Large intestine (tissue), 3 donors: ENCODE results near the gene ITSN2. TPM values are rescaled to one million over a fixed set of nuclear protein-coding genes. Genes with fewer than 3 reads are reported as not detected.

Source experiments
- DNase-seq, 2 donors: peaks; one replicate each; pipeline versions ENCODE4 v3.0.0 to v3.0.0-alpha.2; 2013
- H3K27ac ChIP-seq: one replicate; pipeline ENCODE4 v1.5.1; 2013; ENCODE audit warnings: low read length
- H3K27me3 ChIP-seq: 2 replicates; pipeline ENCODE4 v1.6.1; 2013; ENCODE audit warnings: low read length; ENCODE audit not compliant: control insufficient read depth, insufficient read depth
- H3K36me3 ChIP-seq: 2 replicates; pipeline ENCODE4 v1.6.1; 2013; ENCODE audit warnings: low read length; ENCODE audit not compliant: control insufficient read depth, insufficient read depth
- H3K4me1 ChIP-seq: one replicate; pipeline ENCODE4 v1.6.1; 2013; ENCODE audit warnings: low read length; ENCODE audit not compliant: control insufficient read depth, insufficient read depth
- H3K4me3 ChIP-seq: one replicate; pipeline ENCODE4 v1.5.1; 2013; ENCODE audit warnings: low read length
- H3K9me3 ChIP-seq: one replicate; pipeline ENCODE4 v1.6.1; 2013; ENCODE audit warnings: mild to moderate bottlenecking, low read depth, low read length, moderate library complexity; ENCODE audit not compliant: control insufficient read depth
- WGBS: methylation state at CpG from one replicate; pipeline ENCODE4 v1.1.5; 2013; ENCODE audit warnings: low lambda C conversion rate; ENCODE audit not compliant: insufficient coverage; 5-methylcytosine and 5-hydroxymethylcytosine counted together
- polyA plus RNA-seq: library from polyadenylated mRNA; unstranded; fragments of 120-200 nt; gene quantifications from one replicate; pipeline ENCODE4 v1.2.1, GENCODE V29; 2013

The ITSN2 gene
- polyA plus RNA-seq, 1 donor = 36.7 TPM

DNA sequence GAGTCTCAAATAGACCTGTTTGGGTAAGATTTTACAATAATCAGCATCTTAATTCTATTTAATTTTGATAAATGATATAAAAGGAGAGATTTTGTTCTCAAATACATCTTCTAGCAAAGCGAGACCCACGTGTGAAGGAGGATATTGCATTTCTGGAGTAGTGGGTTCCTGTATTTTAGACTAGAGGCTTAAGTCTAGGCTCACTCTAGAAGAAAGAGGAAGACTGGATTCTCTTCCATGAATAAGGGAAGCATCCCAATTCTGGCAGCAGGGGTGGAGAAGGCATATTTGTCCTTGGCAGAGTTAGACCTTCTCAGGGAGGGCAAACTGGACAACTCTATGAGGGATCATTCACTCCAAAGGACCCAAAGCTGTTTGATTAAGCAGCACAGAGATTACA lies 196.7 kb downstream of the ITSN2 start:
- WGBS = 93% methylated on average over 2 of the region's 2 CpGs
- DNase-seq = no peak
- H3K4me3 ChIP-seq = no peak overlapping the region
- H3K27ac ChIP-seq = no peak overlapping the region
- H3K9me3 ChIP-seq = no peaks in the 10 kb centered on the region
- no peaks in the 10 kb centered on the region for H3K4me1 ChIP-seq
- H3K27me3 ChIP-seq = no peaks in the 10 kb centered on the region
- no peaks in the 10 kb centered on the region for H3K36me3 ChIP-seq

GRCh38 chr2:24163186-24163585 lies 197.2 kb downstream of the ITSN2 start:
- Histone ChIP-seq H3K9me3 (no peaks in the 10 kb centered on the region), H3K4me1 (no peaks in the 10 kb centered on the region), H3K27ac (no peak overlapping the region), H3K27me3 (no peaks in the 10 kb centered on the region), H3K36me3 (no peaks in the 10 kb centered on the region), H3K4me3 (no peak overlapping the region)
- WGBS = no CpG with 5 or more reads among the region's 3 CpGs
- DNase-seq = no peak

GRCh38 chr2:24162494-24162893 lies 197.8 kb downstream of the ITSN2 start:
- Histone ChIP-seq H3K4me3 (no peak overlapping the region), H3K4me1 (no peaks in the 10 kb centered on the region), H3K27me3 (no peaks in the 10 kb centered on the region), H3K27ac (no peak overlapping the region), H3K9me3 (no peaks in the 10 kb centered on the region), H3K36me3 (no peaks in the 10 kb centered on the region)
- WGBS = no CpG with 5 or more reads among the region's 1 CpG
- DNase-seq = no peak

- H3K36me3 ChIP-seq = no peaks in the 10 kb centered on the region
- no peaks in the 10 kb centered on the region for H3K27me3 ChIP-seq
- no peaks in the 10 kb centered on the region for H3K9me3 ChIP-seq
- H3K4me3 ChIP-seq = no peak overlapping the region
- no peak for DNase-seq
- H3K4me1 ChIP-seq = no peaks in the 10 kb centered on the region
- H3K27ac ChIP-seq = no peak overlapping the region
Measured at GRCh38 chr2:24160761-24161160, 199.6 kb downstream of the ITSN2 start.

DNA sequence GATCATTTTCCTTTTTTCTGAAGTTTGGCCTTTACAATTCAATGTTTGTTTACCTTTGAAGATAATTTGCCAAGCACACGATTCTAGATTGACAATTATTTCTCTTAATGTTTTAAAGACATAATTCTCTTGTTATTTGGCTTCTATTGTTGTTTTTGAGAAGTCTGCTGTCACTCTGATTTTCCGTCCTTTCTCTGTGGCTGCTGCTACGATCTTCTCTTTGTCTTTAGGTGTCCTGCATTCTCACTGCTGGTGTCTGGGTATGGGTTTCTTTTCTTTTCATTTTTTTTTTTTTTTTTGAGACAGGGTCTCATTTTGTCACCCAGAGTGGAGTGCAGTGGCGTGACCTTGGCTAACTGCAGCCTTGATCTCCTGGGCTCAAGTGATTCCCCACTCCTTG lies 200.6 kb downstream of the ITSN2 start:
- Histone ChIP-seq H3K27ac (no peak overlapping the region), H3K4me3 (no peak overlapping the region), H3K4me1 (no peaks in the 10 kb centered on the region), H3K27me3 (no peaks in the 10 kb centered on the region), H3K36me3 (no peaks in the 10 kb centered on the region), H3K9me3 (no peaks in the 10 kb centered on the region)
- no peak for DNase-seq
- 73% methylated on average over 2 of the region's 4 CpGs for WGBS

GRCh38 chr2:24158131-24158530 lies 202.2 kb downstream of the ITSN2 start:
- WGBS = 60% methylated on average over 1 of the region's 5 CpGs
- Histone ChIP-seq H3K27ac (no peak overlapping the region), H3K36me3 (no peaks in the 10 kb centered on the region), H3K9me3 (no peaks in the 10 kb centered on the region), H3K4me1 (peaks cover 6% of the 10 kb centered on the region), H3K27me3 (no peaks in the 10 kb centered on the region), H3K4me3 (no peak overlapping the region)
- no peak for DNase-seq

- Histone ChIP-seq H3K9me3 (no peaks in the 10 kb centered on the region), H3K27ac (no peak overlapping the region), H3K36me3 (peaks cover 2% of the 10 kb centered on the region), H3K4me1 (peaks cover 14% of the 10 kb centered on the region), H3K27me3 (no peaks in the 10 kb centered on the region), H3K4me3 (no peak overlapping the region)
- no CpG with 5 or more reads among the region's 4 CpGs for WGBS
- DNase-seq = peak; percentile 42 to 69
Measured at GRCh38 chr2:24153478-24153877, 206.9 kb downstream of the ITSN2 start.

Other genes with a start within 250 kb of the ITSN2 start
- gene PFN4, start 237.2 kb downstream of the ITSN2 start, polyA plus RNA-seq = 1.3 TPM
- gene FAM228B, start 237.1 kb downstream of the ITSN2 start, polyA plus RNA-seq = 14.1 TPM
- 0.12 TPM for gene FAM228A, start 185.5 kb downstream of the ITSN2 start, polyA plus RNA-seq
- 63.0 TPM for gene NCOA1, start 130.7 kb upstream of the ITSN2 start, polyA plus RNA-seq